ENCODE measurements around the gene CLIP2. TPM values are rescaled to one million over a fixed set of nuclear protein-coding genes. Genes with fewer than 3 reads are reported as not detected.

The CLIP2 gene
- polyA plus RNA-seq, 1 donor from 2014 or later: 25.7 TPM

DNA sequence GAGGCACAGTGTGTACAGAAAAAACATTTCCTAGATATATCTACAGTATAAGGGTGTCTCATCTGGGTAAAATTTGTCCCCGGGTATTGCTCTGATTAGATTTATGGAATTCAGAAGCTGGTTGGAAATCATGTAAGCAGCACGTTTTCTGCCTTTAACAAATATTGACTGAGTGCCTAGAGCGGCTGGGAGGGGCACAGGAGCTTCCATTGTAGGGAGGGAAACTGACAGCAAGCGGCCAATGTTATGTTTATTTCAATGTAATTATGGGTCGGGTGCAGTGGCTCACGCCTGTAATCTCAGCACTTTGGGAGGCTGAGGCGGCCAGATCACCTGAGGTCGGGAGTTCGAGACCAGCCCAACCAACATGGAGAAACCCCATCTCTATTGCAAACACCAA lies 30.6 kb upstream of the CLIP2 start:
- H3K9me2 ChIP-seq (ENCODE audit: insufficient read depth, low read length): no peaks in the 10 kb centered on the region
- H3K4me3 ChIP-seq (ENCODE audit: low read length): no peak overlapping the region
- no peak for TF ChIP-seq RAD21 (conservative IDR thresholded peaks at IDR 0.05)
- TF ChIP-seq EZH2 (IDR thresholded peaks at IDR 0.05; ENCODE audit: borderline replicate concordance, insufficient read depth, low read length, poor library complexity, severe bottlenecking): no peak
- TF ChIP-seq POLR2AphosphoS5 (IDR thresholded peaks at IDR 0.05): no peak
- no peak for TF ChIP-seq MXI1 (conservative IDR thresholded peaks at IDR 0.05; ENCODE audit: poor library complexity, severe bottlenecking)
- H2AFZ ChIP-seq (ENCODE audit: low read depth, low read length): no peak overlapping the region
- no peaks in the 10 kb centered on the region for H3K27me3 ChIP-seq (ENCODE audit: insufficient read depth, low read depth, low read length)
- no peaks in the 10 kb centered on the region for H3K36me3 ChIP-seq (ENCODE audit: insufficient read depth, low read length)
- H3K27ac ChIP-seq (ENCODE audit: low read length): no peak overlapping the region
- H3K9me3 ChIP-seq (ENCODE audit: low read length): no peaks in the 10 kb centered on the region
- H3F3A ChIP-seq (ENCODE audit: insufficient read depth, low read length, poor library complexity, severe bottlenecking): no peaks in the 10 kb centered on the region
- no peak overlapping the region for H3K4me2 ChIP-seq (ENCODE audit: low read length)
- no peaks in the 10 kb centered on the region for H4K20me1 ChIP-seq (ENCODE audit: insufficient read depth)
- peaks cover 14% of the 10 kb centered on the region for H3K79me2 ChIP-seq (replicated peaks; ENCODE audit: insufficient read depth, low read length)
- H3K9ac ChIP-seq (ENCODE audit: low read length): no peak overlapping the region

DNA sequence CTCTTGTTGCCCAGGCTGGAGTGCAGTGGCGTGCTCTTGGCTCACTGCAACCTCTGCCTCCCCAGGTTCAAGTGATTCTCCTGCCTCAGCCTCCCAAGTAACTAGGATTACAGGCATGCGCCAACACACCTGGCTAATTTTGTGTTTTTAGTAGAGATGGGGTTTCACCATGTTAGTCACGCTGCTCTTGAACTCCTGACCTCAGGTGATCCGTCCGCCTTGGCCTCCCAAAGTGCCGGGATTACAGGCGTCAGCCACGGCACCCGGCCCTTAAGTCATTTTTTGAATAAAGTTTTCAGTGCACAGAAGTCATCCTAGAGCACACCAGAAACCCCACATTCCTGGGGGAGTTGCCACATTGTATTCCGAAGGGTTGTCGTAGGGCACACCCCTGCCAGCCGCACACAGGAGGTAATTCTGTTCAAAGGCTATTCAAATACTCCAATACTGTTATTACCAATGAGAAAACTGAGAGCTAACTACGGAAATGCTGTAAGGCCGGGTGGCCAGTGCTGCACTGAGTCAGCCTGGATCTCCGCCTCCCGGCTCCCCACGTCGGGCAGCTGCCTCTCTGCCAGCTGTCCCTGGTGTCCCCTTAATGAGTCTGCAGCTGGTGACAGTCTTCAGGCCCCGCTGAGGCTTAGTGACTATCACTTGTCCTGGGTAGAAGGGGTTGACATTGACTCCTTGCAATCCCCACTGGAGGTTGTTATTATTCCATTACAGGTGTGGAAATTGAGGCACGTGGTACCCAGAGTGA lies 26.4 kb upstream of the CLIP2 start:
- no peaks in the 10 kb centered on the region for H3K79me2 ChIP-seq (replicated peaks; ENCODE audit: insufficient read depth, low read length)
- H3K9me2 ChIP-seq (ENCODE audit: insufficient read depth, low read length): no peaks in the 10 kb centered on the region
- no peaks in the 10 kb centered on the region for H3K27me3 ChIP-seq (ENCODE audit: insufficient read depth, low read depth, low read length)
- no peak overlapping the region for H2AFZ ChIP-seq (ENCODE audit: low read depth, low read length)
- TF ChIP-seq MXI1 (conservative IDR thresholded peaks at IDR 0.05; ENCODE audit: poor library complexity, severe bottlenecking) (no peak), SMC3 (conservative IDR thresholded peaks at IDR 0.05; ENCODE audit: poor library complexity) (no peak), EP300 (conservative IDR thresholded peaks at IDR 0.05; ENCODE audit: poor library complexity, severe bottlenecking) (no peak), EZH2 (IDR thresholded peaks at IDR 0.05; ENCODE audit: borderline replicate concordance, insufficient read depth, low read length, poor library complexity, severe bottlenecking) (no peak), TAF1 (IDR thresholded peaks at IDR 0.05; ENCODE audit: low read depth) (no peak), POLR2AphosphoS5 (IDR thresholded peaks at IDR 0.05) (no peak), RAD21 (conservative IDR thresholded peaks at IDR 0.05) (no peak)
- TF ChIP-seq, protein P1, sequence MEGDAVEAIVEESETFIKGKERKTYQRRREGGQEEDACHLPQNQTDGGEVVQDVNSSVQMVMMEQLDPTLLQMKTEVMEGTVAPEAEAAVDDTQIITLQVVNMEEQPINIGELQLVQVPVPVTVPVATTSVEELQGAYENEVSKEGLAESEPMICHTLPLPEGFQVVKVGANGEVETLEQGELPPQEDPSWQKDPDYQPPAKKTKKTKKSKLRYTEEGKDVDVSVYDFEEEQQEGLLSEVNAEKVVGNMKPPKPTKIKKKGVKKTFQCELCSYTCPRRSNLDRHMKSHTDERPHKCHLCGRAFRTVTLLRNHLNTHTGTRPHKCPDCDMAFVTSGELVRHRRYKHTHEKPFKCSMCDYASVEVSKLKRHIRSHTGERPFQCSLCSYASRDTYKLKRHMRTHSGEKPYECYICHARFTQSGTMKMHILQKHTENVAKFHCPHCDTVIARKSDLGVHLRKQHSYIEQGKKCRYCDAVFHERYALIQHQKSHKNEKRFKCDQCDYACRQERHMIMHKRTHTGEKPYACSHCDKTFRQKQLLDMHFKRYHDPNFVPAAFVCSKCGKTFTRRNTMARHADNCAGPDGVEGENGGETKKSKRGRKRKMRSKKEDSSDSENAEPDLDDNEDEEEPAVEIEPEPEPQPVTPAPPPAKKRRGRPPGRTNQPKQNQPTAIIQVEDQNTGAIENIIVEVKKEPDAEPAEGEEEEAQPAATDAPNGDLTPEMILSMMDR (IDR thresholded peaks at IDR 0.05; ENCODE audit: poor library complexity, severe bottlenecking): no peak
- TF ChIP-seq, protein P2, sequence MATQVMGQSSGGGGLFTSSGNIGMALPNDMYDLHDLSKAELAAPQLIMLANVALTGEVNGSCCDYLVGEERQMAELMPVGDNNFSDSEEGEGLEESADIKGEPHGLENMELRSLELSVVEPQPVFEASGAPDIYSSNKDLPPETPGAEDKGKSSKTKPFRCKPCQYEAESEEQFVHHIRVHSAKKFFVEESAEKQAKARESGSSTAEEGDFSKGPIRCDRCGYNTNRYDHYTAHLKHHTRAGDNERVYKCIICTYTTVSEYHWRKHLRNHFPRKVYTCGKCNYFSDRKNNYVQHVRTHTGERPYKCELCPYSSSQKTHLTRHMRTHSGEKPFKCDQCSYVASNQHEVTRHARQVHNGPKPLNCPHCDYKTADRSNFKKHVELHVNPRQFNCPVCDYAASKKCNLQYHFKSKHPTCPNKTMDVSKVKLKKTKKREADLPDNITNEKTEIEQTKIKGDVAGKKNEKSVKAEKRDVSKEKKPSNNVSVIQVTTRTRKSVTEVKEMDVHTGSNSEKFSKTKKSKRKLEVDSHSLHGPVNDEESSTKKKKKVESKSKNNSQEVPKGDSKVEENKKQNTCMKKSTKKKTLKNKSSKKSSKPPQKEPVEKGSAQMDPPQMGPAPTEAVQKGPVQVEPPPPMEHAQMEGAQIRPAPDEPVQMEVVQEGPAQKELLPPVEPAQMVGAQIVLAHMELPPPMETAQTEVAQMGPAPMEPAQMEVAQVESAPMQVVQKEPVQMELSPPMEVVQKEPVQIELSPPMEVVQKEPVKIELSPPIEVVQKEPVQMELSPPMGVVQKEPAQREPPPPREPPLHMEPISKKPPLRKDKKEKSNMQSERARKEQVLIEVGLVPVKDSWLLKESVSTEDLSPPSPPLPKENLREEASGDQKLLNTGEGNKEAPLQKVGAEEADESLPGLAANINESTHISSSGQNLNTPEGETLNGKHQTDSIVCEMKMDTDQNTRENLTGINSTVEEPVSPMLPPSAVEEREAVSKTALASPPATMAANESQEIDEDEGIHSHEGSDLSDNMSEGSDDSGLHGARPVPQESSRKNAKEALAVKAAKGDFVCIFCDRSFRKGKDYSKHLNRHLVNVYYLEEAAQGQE (IDR thresholded peaks at IDR 0.05; ENCODE audit: borderline replicate concordance): no peak
- no peak overlapping the region for H3K4me2 ChIP-seq (ENCODE audit: low read length)
- no peaks in the 10 kb centered on the region for H3K36me3 ChIP-seq (ENCODE audit: insufficient read depth, low read length)
- no peaks in the 10 kb centered on the region for H4K20me1 ChIP-seq (ENCODE audit: insufficient read depth)
- no peak overlapping the region for H3K27ac ChIP-seq (ENCODE audit: low read length)
- no peak overlapping the region for H3K9ac ChIP-seq (ENCODE audit: low read length)
- H3K9me3 ChIP-seq (ENCODE audit: low read length): no peaks in the 10 kb centered on the region
- H3F3A ChIP-seq (ENCODE audit: insufficient read depth, low read length, poor library complexity, severe bottlenecking): no peaks in the 10 kb centered on the region
- no peak overlapping the region for H3K4me3 ChIP-seq (ENCODE audit: low read length)

All from neural cell (in vitro differentiated cells).